ENCODE measurements around the gene VSTM5.
"Not testable (repeated sequence)": the region's sequence is repeated elsewhere in the genome, so short reads cannot be mapped to it uniquely, and the experiment has no call there.

Gene VSTM5, protein sequence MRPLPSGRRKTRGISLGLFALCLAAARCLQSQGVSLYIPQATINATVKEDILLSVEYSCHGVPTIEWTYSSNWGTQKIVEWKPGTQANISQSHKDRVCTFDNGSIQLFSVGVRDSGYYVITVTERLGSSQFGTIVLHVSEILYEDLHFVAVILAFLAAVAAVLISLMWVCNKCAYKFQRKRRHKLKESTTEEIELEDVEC

DNA sequence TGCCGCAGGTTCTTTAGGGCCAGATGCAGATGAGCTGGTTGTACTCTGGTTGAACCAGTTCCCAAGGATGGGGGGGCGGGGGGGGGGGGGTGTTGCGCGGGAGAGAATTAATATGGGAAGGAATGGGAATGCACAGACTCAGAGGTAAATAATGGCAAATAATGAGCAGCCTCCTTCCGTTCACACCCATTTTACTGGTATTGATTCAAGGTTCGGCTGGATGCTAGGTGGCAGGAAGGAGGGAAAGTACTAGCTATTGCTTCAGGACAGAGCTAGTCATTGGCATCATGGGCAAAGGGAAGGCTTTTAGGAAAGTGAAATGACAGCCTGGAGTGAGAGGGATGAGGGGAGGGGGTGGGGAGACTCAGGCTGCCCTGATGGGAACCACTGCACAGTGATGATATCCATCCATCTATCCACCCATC is at the start of gene VSTM5:
TSS of gene VSTM5 (minus strand) at position 25 of the 425 bp plus-strand sequence. CDS start 116 bp downstream, outside the sequence.
- peak in 1 of 58 donors; percentile 19 for DNase-seq

DNA sequence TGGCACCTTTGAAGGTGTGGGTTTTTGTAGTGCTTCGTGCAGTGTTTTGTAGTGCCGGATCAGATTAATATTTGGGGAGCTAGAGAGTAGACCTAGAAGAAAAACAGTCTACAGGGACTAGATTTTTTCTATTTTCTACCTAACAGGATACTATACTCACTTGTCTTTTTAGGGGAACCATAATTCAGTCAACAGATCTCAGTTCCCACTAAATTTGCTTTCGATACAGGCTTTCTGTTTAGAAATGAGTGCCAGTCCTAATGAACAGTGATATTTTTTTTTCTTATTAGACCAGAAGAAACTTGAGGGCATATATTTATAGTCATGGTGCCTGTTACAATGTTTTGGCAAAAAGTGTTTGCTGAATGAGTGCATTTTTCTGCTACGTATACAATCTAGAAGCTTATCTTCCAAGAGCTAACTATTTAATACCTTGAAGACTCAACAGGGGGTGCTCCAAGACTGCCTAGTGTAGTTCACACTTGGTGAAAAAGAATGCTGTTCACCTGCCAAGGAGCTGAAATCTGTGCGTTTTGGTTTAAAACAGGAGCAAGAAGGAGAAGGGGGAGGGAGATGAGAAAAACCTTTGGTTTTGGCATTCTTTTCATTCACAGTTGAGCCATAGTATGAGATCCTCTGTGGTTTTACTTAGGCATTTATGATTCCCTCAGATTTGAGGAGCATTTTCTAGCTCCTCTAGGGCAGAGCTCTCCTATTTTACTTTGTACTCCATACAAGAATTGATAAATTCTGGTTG is 44.9 kb upstream of the VSTM5 start:
- DNase-seq = peak in 18 of 58 donors; percentile 0 to 54 (median 2)

DNA sequence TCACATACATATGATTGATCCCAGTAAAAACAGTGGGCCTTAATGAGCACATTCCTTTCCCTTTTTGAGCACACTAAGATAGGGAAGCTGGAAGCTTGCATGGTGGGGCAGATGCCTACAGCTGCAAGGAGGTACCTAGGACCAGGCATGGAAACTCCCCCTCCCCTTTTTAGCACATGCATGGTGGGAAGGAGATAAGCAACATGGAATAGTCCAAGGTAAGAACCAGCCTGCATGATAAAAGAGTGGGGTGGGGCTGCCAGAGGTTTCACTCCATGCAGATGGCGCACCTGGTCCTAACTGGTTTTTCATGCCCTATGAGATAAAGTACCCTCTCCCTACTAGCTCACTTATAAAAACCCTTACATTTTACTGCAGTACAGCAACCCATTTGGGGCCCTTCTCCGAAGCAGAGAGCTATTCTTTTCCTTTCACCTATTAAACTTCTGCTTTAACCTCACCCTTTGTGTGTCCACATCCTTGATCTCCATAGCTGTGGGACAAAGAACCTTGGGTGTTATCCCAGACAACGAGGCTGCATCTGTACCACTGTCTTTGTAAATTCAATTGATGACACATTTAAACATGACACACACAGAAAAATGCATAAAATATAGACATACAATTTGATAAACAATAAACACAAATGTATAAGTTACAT is 40.1 kb upstream of the VSTM5 start:
- no peak for DNase-seq

DNA sequence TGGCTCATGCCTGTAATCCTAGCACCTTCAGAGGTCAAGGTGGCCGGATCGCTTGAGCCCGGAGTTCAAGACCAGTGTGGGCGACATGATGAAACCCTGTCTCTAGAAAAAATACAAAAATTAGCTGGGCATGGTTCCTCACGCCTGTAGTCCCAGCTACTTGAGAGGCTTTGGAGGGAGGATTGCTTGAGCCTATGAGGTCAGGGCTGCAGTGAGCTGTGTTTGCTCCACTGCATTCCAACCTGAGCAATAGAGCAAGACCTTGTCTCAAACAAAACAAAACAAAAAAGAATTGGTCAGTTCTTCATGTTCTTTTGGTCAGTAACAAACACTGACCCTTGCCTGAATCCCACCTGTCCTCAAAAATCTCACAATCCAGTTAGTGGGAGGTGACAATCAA is 36.7 kb upstream of the VSTM5 start:
- DNase-seq = no peak

DNA sequence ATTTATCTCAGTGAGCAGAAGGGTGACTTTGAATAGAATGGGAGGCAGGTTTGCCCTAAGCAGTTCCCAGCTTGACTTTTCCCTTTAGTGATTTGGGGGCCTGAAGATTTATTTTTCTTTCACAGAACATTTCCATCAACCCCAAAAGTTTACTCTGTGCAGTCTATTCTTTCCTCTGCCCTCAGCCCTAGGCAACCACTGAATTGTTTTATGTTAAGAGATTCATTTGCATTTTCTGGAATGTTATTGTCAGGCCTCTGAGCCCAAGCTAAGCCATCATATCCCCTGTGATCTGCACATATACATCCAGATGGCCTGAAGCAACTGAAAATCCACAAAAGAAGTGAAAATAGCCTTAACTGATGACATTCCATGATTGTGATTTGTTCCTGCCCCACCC is 28.7 kb upstream of the VSTM5 start:
- not testable (repeated sequence) for DNase-seq

DNA sequence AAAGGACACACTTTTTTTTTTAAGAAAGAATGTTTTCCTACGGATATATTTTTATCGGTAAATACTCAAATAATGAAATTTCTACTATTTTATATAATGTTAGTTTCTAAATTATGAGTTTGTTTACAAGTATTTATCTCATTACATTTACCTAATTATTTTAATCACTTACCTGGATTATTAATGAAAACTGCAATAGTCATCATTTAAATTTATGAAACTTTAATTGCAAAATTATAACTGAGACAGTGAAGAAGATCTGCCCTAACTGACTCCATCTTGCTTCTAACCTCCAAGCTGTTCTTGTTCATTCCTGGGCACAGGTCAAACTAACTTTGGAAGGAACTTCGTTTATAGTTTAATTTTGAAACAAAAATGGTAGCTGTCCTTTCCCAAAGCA is 25.2 kb upstream of the VSTM5 start:
- no peak for DNase-seq

DNA sequence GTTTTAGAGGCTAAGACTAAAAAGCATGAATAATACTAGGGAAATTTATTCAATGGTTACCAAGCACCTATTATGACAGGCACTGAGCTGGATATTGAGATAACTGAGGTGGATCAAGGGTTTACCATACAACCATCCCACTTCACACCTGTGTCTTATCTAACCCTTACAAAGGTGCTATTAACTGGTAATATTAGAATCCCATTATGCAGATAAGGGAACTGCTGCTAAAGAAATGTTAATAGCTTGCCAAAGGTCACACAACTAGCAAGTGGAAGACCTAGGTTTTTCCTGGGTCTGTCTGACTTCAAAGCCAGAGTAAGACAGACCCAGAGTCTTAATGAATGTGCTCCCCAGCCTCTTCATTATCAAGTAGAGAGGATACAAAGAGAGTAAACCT is 21.1 kb upstream of the VSTM5 start:
- DNase-seq = no peak

DNA sequence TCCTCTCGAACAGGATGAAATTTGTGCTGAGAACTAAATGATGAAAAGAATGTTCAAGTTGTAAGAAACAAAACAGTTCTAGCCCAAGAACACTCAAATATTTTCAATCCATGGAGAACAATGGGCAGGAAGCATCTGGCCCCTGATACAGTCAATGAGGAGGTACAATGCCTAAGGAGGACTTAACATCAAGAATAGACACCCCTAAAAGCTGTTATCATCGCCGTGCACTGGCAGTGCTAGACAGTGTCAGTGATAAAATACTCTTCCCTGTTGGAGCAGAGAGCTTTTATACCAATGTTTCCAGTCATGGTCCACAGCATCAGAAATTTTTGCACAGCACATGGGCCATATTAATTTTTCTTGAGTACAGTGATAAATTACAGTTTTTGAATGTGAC is 20.2 kb upstream of the VSTM5 start:
- no peak for DNase-seq

DNA sequence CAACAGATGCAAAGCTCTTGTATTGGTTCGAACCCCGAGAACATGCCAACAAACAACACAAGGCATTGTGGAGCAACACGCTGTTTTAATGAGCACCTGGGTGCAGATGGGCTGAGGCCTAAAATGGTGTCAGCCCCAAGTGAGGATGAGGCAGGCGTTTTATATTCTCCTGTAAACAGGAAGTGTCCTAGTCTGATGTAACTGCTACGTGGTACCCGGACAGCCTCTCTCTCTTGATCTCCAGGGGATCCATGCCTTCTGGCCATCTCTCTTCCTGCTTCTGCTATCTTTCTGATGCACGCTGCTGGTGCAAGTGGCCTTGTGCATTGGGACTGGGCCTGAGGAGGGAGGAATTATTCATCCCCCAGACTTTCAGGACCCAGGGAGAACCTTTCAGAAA is 19.4 kb upstream of the VSTM5 start:
- no peak for DNase-seq

DNA sequence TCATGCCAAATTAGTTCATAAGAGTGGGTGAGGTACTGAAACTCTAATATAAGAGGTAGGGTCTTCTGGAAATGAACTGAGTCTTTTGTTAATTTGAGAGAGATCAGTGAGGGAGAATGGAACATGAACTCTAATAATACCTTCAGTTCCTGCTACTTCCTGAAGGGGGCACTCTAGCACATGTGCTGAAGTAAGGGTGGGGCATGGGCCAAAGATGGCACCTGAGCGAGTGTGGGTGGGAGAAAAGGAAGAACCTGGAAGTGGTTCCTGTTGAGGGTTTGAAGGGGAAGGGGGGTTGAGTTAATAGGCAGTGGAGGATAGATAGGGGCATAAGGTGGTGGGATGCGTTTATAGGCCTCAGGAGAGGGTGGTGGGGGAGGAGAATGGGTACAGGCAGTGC is 18.0 kb upstream of the VSTM5 start:
- not testable (repeated sequence) for DNase-seq

DNA sequence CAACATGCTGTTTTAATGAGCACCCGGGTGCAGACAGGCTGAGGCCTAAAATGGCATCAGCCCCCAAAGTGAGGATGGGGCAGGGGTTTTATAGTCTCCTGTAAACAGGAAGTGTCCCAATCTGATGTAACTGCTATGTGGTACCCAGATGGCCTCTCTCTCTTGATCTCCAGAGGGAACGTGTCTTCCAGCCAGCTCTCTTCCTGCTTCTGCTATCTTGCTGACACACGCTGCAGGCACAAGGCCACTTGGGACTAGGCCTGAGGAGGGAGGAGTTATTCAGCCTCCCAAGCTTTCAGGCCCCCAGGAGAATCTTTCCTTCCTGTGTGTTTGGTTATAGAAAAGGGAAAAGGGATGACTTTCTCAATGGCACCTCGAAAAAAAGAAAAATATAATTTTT is 11.4 kb upstream of the VSTM5 start:
- no peak for DNase-seq

DNA sequence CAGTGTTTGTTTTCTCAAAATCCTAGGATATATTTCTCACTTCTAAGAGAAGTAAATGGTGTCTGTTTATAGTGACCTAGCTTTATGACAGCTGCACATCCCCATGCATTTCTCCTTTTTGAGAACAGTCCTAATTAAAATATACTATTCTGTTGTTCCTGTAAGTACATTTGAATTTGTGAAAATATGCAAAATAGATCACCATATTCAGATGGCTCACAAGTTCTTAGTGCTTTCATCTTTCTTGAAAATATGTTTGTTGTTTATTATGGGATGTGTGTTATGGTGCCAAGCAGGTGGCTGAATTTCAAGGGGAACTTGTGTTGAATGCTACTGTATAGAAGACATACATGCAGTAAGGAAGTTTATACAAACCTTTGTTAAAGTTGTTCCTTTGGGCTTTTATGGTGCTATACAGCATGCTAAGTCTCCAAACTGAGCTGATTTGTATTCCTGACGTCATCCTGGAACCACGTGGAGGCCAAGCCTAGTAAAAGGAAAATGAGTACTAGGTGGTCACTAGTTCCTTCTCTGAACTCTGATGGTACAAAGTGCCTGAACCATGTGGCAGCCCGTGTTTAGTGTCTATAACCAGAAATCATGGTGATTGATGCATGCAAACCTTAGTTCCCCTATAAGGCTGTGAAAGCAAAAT is 7.8 kb upstream of the VSTM5 start:
- no peak for DNase-seq

DNA sequence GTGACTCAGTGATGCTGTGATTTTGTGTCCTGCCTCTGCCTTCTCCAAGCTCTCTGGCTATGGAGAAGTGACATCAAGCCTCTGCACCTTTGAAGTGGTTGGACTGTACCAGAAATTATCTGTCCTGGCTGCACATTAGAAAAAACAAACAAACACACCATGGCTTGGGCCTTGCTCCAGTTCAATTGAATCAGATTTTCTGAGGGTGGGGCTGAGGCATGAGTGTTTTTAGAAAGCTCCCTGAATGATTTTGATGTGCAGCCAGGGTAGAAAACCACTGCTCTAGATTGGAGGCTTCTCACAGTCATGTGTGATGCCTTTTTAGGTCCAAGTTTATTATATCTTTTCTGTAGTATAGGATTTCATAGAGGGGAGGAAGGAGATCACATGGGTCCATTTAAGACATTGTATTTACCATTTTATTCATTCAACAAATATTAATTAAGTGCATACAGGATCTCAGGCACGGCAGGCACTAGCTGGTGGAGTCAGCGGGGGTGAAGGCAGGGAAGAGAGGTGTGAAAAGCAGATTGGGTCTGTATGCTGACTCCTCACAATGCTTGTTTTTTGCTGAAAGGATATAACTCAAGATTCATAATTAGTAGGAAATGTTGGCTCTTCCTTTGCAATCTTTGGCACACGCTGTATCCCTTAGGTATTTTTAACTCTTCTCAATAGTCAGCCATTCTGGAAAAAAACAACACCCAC is 7.1 kb upstream of the VSTM5 start:
- peak in 13 of 58 donors; percentile 4 to 65 (median 17) for DNase-seq

DNA sequence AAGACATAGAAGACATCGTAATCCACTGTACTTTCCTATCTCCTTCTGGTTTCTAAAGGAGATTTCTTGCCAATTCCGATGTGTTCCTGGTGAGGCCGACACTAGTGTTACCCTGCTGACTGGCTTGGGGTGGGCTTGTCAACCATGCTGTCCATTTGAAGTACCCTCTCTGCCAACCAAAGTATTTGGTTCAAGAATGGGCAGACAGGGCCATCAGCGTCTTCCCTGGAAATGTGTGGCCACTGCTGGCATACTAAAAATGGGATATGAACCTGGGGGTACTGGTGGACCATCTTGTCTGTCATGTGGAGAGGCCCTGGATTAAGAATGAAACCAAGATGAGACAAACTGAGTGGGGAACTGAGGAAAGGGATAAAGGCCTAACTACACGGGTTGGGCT is 1.8 kb upstream of the VSTM5 start:
- DNase-seq = no peak

DNA sequence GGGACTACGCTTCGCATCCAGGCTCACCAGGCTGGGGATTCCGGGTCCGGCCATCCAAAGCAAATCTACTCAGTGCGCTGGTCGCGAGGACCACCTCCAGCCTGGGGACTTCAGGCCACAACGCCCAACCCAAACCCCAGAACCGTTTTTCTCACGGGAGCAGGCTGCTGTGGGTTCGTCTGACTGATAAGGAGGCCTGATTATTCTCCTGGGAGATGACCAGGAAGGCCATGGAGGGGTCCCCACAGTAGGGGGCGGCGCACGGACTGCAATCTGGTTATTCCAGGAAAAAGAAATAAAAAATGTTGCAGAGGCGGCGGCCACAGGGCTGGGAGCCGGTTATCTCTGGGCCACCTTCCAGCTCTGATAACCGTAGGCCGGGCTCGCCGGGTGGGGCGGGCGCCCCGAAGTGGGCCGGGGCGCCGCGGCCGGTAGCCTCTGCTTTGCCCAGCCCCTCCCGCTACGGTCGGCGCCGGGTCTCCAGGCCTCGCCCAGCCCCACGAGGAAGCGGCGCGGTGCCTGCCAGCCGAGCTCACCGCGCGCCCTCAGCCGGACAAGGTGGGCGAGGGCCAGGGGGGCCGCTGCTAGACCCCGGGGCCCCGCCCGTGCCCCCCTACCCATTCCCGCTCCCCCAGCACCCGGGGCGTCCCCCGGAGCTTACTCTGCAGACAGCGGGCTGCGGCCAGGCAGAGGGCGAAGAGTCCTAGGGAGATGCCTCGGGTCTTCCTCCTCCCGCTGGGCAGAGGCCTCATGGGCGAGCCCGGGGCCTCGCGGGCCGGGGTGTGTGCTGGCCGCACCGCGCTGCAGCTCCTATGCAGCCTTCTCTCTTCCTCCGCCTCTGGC is 446 bp downstream of the VSTM5 start:
- DNase-seq = peak in 9 of 58 donors; percentile 2 to 28 (median 15)

DNA sequence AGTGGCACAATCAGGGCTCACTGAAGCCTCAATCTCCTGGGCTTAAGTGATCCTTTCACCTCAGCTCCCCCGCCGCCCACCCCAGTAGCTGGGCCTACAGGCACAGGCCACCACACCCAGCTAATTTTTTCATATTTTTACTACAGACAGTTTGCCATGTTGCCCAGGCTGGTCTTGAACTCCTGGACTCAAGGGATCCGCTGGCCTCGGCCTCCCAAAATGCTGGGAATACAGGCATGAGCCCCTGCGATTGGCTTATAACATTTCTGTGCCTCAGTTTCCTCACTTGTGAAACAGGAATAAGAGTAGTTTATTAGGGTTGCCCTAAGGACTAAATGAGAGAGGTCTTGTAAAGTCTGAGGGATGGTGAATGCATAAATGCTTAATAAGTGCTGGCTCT is 1.2 kb downstream of the VSTM5 start:
- DNase-seq = no peak

DNA sequence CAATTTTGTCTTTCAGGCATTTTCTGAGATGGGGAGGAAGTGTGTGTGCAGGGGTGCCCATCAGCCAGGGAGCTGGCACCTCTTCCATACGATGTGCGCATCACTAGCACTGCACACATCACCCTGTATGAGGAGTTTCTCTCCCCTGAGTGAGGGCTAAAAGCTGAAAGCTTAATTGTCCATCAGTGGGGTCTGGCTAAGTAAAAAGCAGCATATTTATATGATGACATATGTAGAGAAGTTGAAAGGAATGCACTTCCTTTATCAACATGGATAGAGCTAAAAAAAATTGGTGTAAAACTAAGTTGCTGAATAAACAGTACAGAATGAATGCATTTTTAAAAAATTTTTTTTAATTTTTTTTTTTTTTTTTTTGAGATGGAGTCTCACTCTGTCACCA is 4.0 kb downstream of the VSTM5 start:
- DNase-seq = no peak

DNA sequence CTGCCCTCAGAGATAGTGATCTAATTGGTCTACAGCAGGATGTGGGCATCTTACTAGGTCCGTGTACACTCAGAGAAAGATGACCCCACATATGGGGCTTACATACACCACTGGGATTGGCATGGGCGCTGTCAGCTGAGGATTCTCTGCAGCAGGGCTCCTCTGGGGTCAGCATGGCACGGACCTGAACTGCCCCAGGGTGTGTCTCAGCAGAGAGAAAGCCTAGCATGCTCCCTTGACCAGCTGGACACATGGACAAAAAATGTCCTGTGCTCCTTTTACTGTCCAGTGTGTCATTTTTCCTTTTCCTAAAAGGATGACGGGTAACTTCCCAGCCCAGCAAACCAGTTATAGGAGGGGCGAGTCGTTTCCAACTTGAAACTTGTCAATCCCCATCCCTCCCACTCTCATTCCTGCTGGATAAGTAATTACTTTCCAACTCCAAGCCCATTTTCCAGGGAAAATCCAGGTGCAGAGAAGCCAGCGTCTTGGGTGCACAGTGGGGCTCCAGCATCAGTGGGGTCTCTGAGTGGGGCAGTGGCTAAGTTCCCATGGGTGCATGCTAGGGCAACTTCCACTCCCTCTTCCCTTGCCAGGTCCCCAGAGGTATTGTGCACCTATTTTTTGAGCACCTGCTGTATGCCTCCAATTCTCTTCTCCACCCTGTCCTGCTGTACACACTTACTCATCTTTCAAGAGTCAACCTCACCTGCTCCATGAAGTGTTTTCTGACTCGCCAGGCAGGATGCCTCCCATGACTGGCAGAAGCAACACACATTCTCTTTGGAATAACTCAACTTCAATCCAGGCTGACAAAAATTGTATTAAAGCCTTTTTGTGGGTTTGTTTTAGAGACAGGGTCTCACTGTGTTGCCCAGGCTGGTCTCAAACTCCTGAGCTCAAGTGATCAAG is 5.0 kb downstream of the VSTM5 start:
- no peak for DNase-seq

DNA sequence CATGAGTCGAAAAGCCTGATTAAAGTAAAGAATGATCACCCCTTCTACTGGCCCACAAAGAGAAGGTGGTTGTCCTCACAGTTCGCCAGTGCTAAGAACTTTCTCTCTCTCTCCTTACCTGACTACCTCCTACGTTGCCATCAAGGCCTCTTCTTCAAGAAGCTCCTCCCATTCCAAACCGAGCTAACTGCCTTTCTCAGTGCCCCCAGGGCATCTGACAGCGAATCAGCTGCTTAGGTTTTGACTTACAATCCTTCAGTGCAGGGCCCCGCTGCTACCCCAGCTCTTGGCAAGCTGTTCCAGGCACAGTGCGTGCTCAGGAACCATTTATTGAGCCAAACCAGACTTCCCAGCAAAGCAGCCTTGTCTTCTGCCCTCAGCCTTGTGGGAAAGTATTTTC is 5.8 kb downstream of the VSTM5 start:
- DNase-seq = no peak

Measured in anterior cingulate cortex (tissue), 58 donors.